OCI-LY7 (cell line): ENCODE measurements around the gene LSS. TPM values are rescaled to one million over a fixed set of nuclear protein-coding genes. Genes with fewer than 3 reads are reported as not detected.
"Not testable (repeated sequence)": the region's sequence is repeated elsewhere in the genome, so short reads cannot be mapped to it uniquely, and the experiment has no call there.

ENCODE experiments used
- BruUV-seq: library from RNA; stranded (reverse); fragments of 400-500 nt; replicated peaks from 2 replicates; lab custom pipeline; 2021; lab: Mats Ljungman, UMichigan
- CTCF ChIA-PET: fragments of 300-600 bp; sonication (Branson Sonifier 250); formaldehyde crosslinking; loops from one replicate; lab custom pipeline; 2022; ENCODE audit warnings: antibody characterized with exemption; ENCODE audit not compliant: unreplicated experiment; lab: Charles Lee
- POLR2A ChIA-PET: fragments of 300-600 bp; sonication (Branson Sonifier 250); formaldehyde crosslinking; loops from one replicate; lab custom pipeline; 2022; ENCODE audit warnings: antibody characterized with exemption; lab: Charles Lee
- DNase-seq: peaks from one replicate; pipeline ENCODE4 v3.0.0-alpha.2; 2015; ENCODE audit warnings: low spot score
- H2AFZ ChIP-seq: fragments of 200-600 bp; sonication (generic), shearing (Covaris generic); 2 replicates; pipeline ENCODE4 v1.6.1; 2014; ENCODE audit warnings: mild to moderate bottlenecking, antibody characterized with exemption, low read length, moderate library complexity
- H3K27ac ChIP-seq: fragments of 200-600 bp; sonication (generic); 2 replicates; pipeline ENCODE4 v1.5.1; 2014; ENCODE audit warnings: mixed run types, low read depth, mild to moderate bottlenecking, moderate library complexity, low read length, inconsistent platforms; ENCODE audit not compliant: poor library complexity, severe bottlenecking
- H3K36me3 ChIP-seq: fragments of 200-600 bp; sonication (generic); 2 replicates; pipeline ENCODE4 v1.6.1; 2014; ENCODE audit warnings: mild to moderate bottlenecking, antibody characterized with exemption, low read length, moderate library complexity, mixed read lengths; ENCODE audit not compliant: insufficient read depth
- H3K4me1 ChIP-seq: fragments of 200-600 bp; sonication (generic); 2 replicates; pipeline ENCODE4 v1.5.1; 2014; ENCODE audit warnings: mild to moderate bottlenecking, low read length; ENCODE audit not compliant: insufficient read depth, poor library complexity, severe bottlenecking
- H3K4me2 ChIP-seq: fragments of 200-600 bp; sonication (generic); 2 replicates; pipeline ENCODE4 v1.6.1; 2014; ENCODE audit warnings: mild to moderate bottlenecking, low read length
- H3K4me3 ChIP-seq: fragments of 200-600 bp; sonication (generic); 2 replicates; pipeline ENCODE4 v1.5.1; 2014; ENCODE audit warnings: mild to moderate bottlenecking, low read depth, low read length; ENCODE audit not compliant: poor library complexity, severe bottlenecking
- H3K79me2 ChIP-seq: fragments of 200-600 bp; sonication (generic); 2 replicates; pipeline ENCODE4 v1.6.1; 2016; ENCODE audit warnings: low read depth, mild to moderate bottlenecking, low read length, moderate library complexity, mixed read lengths; ENCODE audit not compliant: insufficient read depth
- H3K9me2 ChIP-seq: fragments of 200-600 bp; sonication (generic); 2 replicates; pipeline ENCODE4 v1.6.1; 2016; ENCODE audit warnings: mild to moderate bottlenecking, low read length, mixed read lengths; ENCODE audit not compliant: insufficient read depth
- H3K9me3 ChIP-seq: fragments of 200-600 bp; sonication (generic); 2 replicates; pipeline ENCODE4 v1.6.1; 2014; ENCODE audit warnings: mild to moderate bottlenecking, mixed run types, low read length, mixed read lengths
- H4K20me1 ChIP-seq: fragments of 200-600 bp; sonication (generic); 2 replicates; pipeline ENCODE4 v1.6.1; 2014; ENCODE audit warnings: mild to moderate bottlenecking, antibody characterized with exemption, low read length, moderate library complexity, mixed read lengths; ENCODE audit not compliant: insufficient read depth
- EZH2phosphoT487 ChIP-seq: fragments of 200-600 bp; sonication (generic); IDR thresholded peaks from 2 replicates; pipeline ENCODE4 v1.6.1; 2018; ENCODE audit warnings: low read depth, borderline replicate concordance, mild to moderate bottlenecking, mixed run types, antibody characterized with exemption, low read length, moderate library complexity, mixed read lengths
- intact Hi-C: fragments of 100-400 bp; cut with micrococcal nuclease; formaldehyde crosslinking; loops from one replicate; pipeline ENCODE4 v1.10.0; 2022; ENCODE audit not compliant: unreplicated experiment
- total RNA-seq, 2 experiments: library from RNA; depleted of rRNA in 1 of 2; stranded (reverse); fragments of >200 nt in 1 of 2; shearing (Covaris generic) in 1 of 2; gene quantifications; 2 replicates each; pipeline ENCODE4 v1.2.3, GENCODE V29; 2014 to 2022
- TF ChIP-seq, protein P1 (sequence below): fragments of 200-600 bp; sonication (generic); conservative IDR thresholded peaks from 2 replicates; pipeline ENCODE4 v1.5.1; 2014; ENCODE audit warnings: mild to moderate bottlenecking, antibody characterized with exemption, low read length, moderate library complexity, mixed read lengths

The LSS gene
- total RNA-seq, 2 experiments from 2014 or later: 45.4 to 137 TPM

DNA sequence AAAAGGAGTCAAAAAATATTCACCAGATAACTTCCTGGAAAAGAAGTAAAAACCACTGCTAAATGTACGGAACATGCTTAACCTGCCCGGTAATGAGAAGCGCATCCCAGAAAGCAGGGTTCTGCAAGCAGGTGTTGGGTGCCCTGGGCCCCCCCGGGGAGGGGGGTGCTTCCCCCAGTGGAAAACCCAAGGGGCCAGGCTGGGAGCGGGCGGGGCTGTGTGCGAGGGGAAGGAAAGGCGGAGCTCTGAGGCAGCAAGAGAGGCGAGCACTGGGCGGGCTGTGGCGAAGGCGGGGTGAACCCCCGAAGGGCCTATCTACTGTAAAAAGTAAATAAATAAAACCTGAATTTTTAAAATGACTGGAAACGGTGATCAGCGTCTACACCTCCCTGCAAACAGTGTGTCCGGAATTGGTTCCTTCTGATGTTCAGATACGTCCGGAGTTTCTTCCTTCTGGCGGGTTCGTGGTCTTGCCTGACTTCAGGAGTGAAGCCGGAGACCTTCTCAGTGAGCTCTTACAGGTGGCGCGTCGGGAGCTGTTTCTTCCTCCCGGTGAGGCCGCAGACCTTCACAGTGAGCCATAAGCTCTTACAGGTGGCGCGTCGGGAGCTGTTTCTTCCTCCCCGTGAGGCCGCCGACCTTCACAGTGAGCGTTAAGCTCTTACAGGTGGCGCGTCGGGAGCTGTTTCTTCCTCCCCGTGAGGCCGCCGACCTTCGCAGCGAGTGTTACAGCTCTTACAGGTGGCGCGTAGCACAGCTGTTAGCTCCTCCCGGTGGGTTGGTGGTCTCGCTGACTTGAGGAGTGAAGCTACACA is 86.6 kb downstream of the LSS start:
- no peaks in the 10 kb centered on the region for H3K9me2 ChIP-seq
- H3K79me2 ChIP-seq: no peaks in the 10 kb centered on the region
- no peaks in the 10 kb centered on the region for H4K20me1 ChIP-seq
- TF ChIP-seq, protein P1, sequence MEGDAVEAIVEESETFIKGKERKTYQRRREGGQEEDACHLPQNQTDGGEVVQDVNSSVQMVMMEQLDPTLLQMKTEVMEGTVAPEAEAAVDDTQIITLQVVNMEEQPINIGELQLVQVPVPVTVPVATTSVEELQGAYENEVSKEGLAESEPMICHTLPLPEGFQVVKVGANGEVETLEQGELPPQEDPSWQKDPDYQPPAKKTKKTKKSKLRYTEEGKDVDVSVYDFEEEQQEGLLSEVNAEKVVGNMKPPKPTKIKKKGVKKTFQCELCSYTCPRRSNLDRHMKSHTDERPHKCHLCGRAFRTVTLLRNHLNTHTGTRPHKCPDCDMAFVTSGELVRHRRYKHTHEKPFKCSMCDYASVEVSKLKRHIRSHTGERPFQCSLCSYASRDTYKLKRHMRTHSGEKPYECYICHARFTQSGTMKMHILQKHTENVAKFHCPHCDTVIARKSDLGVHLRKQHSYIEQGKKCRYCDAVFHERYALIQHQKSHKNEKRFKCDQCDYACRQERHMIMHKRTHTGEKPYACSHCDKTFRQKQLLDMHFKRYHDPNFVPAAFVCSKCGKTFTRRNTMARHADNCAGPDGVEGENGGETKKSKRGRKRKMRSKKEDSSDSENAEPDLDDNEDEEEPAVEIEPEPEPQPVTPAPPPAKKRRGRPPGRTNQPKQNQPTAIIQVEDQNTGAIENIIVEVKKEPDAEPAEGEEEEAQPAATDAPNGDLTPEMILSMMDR: no peak
- no peak for TF ChIP-seq EZH2phosphoT487
- no peaks in the 10 kb centered on the region for H3K4me1 ChIP-seq
- intact Hi-C loops: no loop called here
- no peak overlapping the region for H3K27ac ChIP-seq
- H3K4me3 ChIP-seq: no peak overlapping the region
- H3K4me2 ChIP-seq: no peak overlapping the region
- POLR2A ChIA-PET: interaction anchor here (0.7 kb wide), 1 partner anchor 186 kb away, joined by 3 read pairs; no protein-coding TSS in a partner anchor
- no peaks in the 10 kb centered on the region for H3K36me3 ChIP-seq
- H2AFZ ChIP-seq: no peak overlapping the region
- no peak for DNase-seq
- no peaks in the 10 kb centered on the region for H3K9me3 ChIP-seq
- BruUV-seq: no TSS peak
- CTCF ChIA-PET: no interaction called here

DNA sequence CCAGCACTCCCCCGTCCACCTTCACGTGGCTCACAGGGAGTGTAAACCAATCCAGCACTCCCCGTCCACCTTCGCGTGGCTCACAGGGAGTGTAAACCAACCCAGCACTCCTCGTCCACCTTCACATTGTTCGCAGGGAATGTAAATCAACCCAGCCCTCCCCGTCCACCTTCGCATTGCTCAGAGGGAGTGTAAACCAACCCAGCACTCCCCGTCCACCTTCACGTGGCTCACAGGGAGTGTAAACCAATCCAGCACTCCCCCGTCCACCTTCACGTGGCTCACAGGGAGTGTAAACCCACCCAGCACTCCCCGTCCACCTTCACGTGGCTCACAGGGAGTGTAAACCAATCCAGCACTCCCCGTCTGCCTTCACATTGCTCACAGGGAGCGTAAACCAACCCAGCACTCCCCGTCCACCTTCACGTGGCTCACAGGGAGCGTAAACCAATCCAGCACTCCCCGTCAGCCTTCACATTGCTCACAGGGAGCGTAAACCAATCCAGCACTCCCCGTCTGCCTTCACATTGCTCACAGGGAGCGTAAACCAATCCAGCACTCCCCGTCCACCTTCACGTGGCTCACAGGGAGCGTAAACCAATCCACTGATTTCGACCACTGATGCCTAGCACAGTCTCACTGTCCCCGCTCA is 88.1 kb downstream of the LSS start:
- H3K4me2 ChIP-seq, CTCF ChIA-PET, H4K20me1 ChIP-seq, H2AFZ ChIP-seq, H3K9me3 ChIP-seq, BruUV-seq, POLR2A ChIA-PET, H3K4me3 ChIP-seq, intact Hi-C loops, DNase-seq, H3K4me1 ChIP-seq, H3K9me2 ChIP-seq, H3K27ac ChIP-seq, H3K79me2 ChIP-seq, H3K36me3 ChIP-seq: not testable (repeated sequence)

DNA sequence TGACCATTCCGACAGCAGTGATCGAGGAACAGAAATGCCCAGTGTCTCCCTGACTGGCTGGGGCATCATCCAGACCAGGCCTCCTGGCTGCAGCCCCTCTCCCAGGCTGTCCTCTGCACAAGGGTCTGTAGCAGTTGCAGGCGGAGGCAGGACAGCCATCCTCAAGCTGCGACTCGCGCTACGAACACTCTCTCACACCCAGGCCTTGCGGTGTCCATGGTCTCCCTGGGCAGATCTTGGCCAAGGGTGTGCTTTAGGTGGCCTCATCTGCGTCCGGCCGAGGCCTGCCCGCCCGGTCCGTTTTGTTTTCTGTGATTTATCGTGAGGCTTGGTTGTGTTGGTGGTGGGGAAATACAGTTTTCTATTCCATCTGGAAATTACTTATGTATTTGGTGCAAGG is 88.9 kb downstream of the LSS start:
- H3K9me2 ChIP-seq: no peaks in the 10 kb centered on the region
- no peaks in the 10 kb centered on the region for H3K79me2 ChIP-seq
- H3K9me3 ChIP-seq: no peaks in the 10 kb centered on the region
- CTCF ChIA-PET: no interaction called here
- no peaks in the 10 kb centered on the region for H3K4me1 ChIP-seq
- BruUV-seq: no TSS peak
- H3K4me3 ChIP-seq: no peak overlapping the region
- no peak for DNase-seq
- H3K4me2 ChIP-seq: no peak overlapping the region
- H4K20me1 ChIP-seq: no peaks in the 10 kb centered on the region
- POLR2A ChIA-PET: no interaction called here
- H3K36me3 ChIP-seq: no peaks in the 10 kb centered on the region
- H2AFZ ChIP-seq: no peak overlapping the region
- intact Hi-C loops: no loop called here
- TF ChIP-seq, protein P1: no peak
- TF ChIP-seq EZH2phosphoT487: no peak
- H3K27ac ChIP-seq: no peak overlapping the region
